Activated CD8-positive, alpha-beta memory T cell treated with anti-CD3 and anti-CD28 coated beads, Interleukin-2, amount 10 ng/mL, durations not matched to agents 7 days and 5 days (primary cell): ENCODE data around the gene TMTC2. TPM values are rescaled to one million over a fixed set of nuclear protein-coding genes. Genes with fewer than 3 reads are reported as not detected.
A peak's percentile ranks its signal among the peaks of the same experiment; 100 is the strongest.

Source experiments
- ATAC-seq: fragments of 150-1000 bp; cut with Tn5 transposase; one replicate; pipeline ENCODE4 v1.10.0; 2021; ENCODE audit warnings: moderate library complexity
- CTCF ChIA-PET: fragments of 350-600 bp; sonication (Branson Sonifier 250); formaldehyde crosslinking; loops from one replicate; lab custom pipeline; 2021; ENCODE audit warnings: antibody characterized with exemption; lab: Charles Lee
- DNase-seq: peaks from one replicate; pipeline ENCODE4 v3.0.0-alpha.2; 2020
- H3K27ac Mint-ChIP-seq: one replicate; pipeline ENCODE4 v1.8.0; 2021; ENCODE audit warnings: mild to moderate bottlenecking, mixed read lengths
- H3K27me3 Mint-ChIP-seq: one replicate; pipeline ENCODE4 v1.8.0; 2021; ENCODE audit warnings: mixed read lengths
- H3K36me3 Mint-ChIP-seq: one replicate; pipeline ENCODE4 v1.8.0; 2021; ENCODE audit warnings: mild to moderate bottlenecking, mixed read lengths
- H3K4me1 Mint-ChIP-seq: one replicate; pipeline ENCODE4 v1.8.0; 2021; ENCODE audit warnings: mixed read lengths
- H3K4me3 Mint-ChIP-seq: one replicate; pipeline ENCODE4 v1.8.0; 2021; ENCODE audit warnings: mild to moderate bottlenecking, moderate library complexity, mixed read lengths
- H3K9me3 Mint-ChIP-seq: one replicate; pipeline ENCODE4 v1.8.0; 2022; ENCODE audit warnings: low read depth, mixed read lengths
- total RNA-seq, 2 experiments: library from RNA; stranded (reverse); gene quantifications; one replicate each; pipeline ENCODE4 v1.2.3, GENCODE V29; 2021

Gene TMTC2
- total RNA-seq, 2 experiments from 2014 or later, result 3.3 to 4.5 TPM

DNA sequence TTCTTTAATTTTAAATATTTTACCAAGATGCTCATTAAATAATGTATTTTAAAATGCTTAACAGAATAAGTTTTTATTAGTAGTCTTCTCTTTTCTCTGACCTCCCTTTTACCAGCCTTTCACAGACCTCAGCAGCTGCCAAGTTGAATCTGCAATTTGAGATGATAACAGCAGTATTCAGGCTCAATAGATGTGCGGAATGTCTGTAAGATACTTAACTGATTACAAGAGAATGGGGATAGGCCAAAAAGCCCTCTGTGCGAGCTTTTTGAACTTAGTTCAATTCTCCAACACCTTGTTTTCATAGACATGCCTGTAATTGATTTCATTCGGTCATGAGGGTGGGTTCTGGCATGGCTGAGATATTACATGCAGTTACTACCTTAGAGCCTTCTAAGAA, 277.2 kb downstream of the TMTC2 start:
- ATAC-seq (no peak), DNase-seq (no peak)
- H3K9me3 Mint-ChIP-seq, result no peaks in the 10 kb centered on the region
- no peak overlapping the region for H3K4me3 Mint-ChIP-seq
- CTCF ChIA-PET, result no interaction called here
- H3K27me3 Mint-ChIP-seq, result no peaks in the 10 kb centered on the region
- H3K27ac Mint-ChIP-seq, result no peak overlapping the region
- H3K4me1 Mint-ChIP-seq, result peaks cover 10% of the 10 kb centered on the region
- no peaks in the 10 kb centered on the region for H3K36me3 Mint-ChIP-seq

DNA sequence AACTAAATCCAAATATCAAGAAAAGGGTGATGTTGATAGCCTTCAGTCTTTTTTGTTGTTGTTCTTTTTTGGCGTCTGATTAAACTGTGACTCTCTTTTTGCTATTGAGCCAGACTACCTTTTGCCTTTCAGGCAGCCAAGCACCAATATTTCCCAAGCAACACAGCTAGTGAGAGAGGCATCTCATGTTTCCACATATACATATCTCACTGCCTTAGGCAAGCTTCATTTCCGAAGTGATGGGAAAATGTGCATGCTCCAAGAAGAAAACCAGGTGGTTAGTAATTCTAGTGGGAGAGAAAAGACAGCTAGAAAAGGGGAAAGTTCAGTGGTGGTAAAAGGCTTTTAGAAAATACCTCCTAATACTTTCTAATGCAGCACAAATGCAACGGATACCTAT, 277.7 kb downstream of the TMTC2 start:
- Mint-ChIP-seq H3K36me3 (no peaks in the 10 kb centered on the region), H3K9me3 (no peaks in the 10 kb centered on the region), H3K27ac (no peak overlapping the region), H3K4me3 (no peak overlapping the region), H3K27me3 (no peaks in the 10 kb centered on the region), H3K4me1 (peaks cover 7% of the 10 kb centered on the region)
- CTCF ChIA-PET, result no interaction called here
- DNase-seq, result no peak
- no peak for ATAC-seq

DNA sequence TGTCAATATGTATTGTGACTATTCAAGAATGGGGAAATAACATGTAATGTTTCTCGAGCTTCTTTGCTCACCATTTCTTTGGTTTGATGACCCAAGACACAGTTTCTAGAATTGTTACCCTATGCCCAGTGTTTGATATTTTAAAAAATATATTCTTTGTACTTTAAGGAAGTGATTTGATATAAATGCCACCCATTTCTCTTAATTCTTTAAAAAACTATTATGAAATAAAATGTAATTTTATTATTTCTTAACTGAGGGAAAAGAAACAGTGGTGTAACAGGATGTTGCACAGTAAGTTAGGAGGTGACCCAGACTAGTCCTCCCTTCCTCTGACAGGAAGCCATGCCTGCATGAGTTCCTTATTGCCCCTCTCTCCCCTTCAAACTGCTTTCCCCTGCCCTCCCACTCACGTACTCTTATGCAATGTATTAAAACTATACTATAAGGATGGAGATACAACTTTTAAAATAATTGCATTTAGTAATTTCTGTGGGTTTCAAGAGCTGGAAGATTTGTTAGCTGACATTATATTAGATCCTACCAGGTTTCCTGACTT, 279.4 kb downstream of the TMTC2 start:
- Mint-ChIP-seq H3K9me3 (no peaks in the 10 kb centered on the region), H3K27ac (no peak overlapping the region)

DNA sequence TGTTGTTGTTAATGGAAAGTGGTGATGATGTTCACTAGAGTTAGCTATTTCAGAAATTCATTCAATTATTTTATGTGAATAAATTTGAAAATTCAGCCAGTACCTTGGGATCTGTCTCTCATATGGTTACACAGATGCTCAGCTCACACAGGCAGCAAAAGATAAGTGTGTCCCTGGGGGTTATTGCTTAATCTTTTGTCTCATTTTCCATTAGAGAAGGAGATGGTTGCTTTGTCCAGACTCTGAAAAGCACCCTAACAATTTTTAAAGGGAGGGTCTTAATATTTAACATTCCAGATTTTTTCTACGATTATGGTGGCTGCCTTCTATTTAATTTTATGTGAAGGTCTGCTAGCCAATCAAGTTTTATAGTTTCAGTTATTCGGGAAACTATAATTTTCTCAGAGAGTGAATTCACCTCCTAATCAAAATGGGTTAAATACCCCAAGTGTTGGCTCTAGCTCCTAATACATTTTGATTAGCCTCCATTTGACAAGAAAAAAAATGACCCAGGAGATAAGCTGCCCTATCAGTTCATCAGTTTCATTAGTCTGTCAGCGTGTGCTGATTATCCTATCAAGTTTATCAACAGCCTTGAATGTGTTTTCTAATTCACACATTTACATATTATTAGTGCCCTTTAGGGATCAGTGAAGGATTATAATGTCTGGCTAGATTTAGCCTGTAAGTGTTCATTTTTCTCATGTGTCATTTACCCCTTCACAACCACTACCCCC, 282.1 kb downstream of the TMTC2 start:
- no peak overlapping the region for H3K27ac Mint-ChIP-seq
- ATAC-seq, result no peak
- H3K9me3 Mint-ChIP-seq, result no peaks in the 10 kb centered on the region
- no peaks in the 10 kb centered on the region for H3K4me1 Mint-ChIP-seq
- no peak overlapping the region for H3K4me3 Mint-ChIP-seq
- no peaks in the 10 kb centered on the region for H3K27me3 Mint-ChIP-seq
- CTCF ChIA-PET, result no interaction called here
- H3K36me3 Mint-ChIP-seq, result peaks cover 3% of the 10 kb centered on the region
- no peak for DNase-seq

More for the DNA sequence above, 279.4 kb downstream of the TMTC2 start:
- no peaks in the 10 kb centered on the region for H3K4me1 Mint-ChIP-seq
- H3K36me3 Mint-ChIP-seq, result peaks cover 3% of the 10 kb centered on the region
- CTCF ChIA-PET, result no interaction called here
- H3K27me3 Mint-ChIP-seq, result no peaks in the 10 kb centered on the region
- DNase-seq (no peak), ATAC-seq (no peak)
- no peak overlapping the region for H3K4me3 Mint-ChIP-seq

DNA sequence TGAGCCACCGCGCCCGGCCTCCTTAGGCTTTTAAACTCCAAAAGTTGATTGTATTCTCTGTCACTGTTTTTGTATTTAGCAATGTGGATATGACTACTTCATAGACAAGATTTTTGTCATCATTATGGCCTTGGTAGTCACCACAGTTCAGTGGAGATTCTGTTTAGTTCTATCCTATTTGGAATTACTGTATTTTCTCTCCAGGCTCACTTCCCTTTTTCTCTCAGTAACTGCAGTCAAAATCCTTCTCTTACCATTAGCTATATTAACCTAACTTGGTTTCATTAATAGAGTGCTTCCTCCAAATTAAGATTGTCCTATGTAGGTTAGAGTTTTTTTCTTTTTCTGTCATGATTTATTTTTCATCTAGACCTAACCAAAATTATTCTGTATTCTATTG, 283.9 kb downstream of the TMTC2 start:
- Mint-ChIP-seq H3K27ac (no peak overlapping the region), H3K4me3 (no peak overlapping the region), H3K36me3 (peaks cover 3% of the 10 kb centered on the region), H3K9me3 (no peaks in the 10 kb centered on the region), H3K4me1 (no peaks in the 10 kb centered on the region), H3K27me3 (no peaks in the 10 kb centered on the region)
- ATAC-seq, result no peak
- no peak for DNase-seq
- CTCF ChIA-PET, result interaction anchor here (0.7 kb wide), 1 partner anchor 37 kb away, joined by 3 read pairs; no protein-coding TSS in a partner anchor

DNA sequence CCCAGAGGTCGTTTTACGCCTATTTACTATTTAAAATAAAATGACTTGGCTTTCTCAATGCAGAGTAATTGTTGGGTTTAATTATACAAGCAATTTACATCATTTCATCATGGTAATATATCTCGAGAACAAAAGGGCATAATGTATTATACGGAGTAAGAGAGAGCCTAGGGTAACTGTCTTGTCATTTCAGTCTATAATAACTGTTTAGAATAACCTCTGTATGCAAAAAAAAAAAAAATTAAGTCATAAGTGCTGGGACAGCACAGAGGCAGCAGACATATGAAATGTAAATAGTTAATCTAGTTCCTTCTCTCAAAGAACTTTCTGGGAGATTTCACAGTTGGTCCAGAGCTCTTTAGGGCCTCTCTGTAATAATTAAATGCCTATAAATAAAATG, 284.9 kb downstream of the TMTC2 start:
- H3K27me3 Mint-ChIP-seq, result no peaks in the 10 kb centered on the region
- no peak for DNase-seq
- H3K4me3 Mint-ChIP-seq, result no peak overlapping the region
- no peak for ATAC-seq
- H3K4me1 Mint-ChIP-seq, result no peaks in the 10 kb centered on the region
- peaks cover 3% of the 10 kb centered on the region for H3K36me3 Mint-ChIP-seq
- no peaks in the 10 kb centered on the region for H3K9me3 Mint-ChIP-seq
- H3K27ac Mint-ChIP-seq, result no peak overlapping the region
- CTCF ChIA-PET, result no interaction called here

DNA sequence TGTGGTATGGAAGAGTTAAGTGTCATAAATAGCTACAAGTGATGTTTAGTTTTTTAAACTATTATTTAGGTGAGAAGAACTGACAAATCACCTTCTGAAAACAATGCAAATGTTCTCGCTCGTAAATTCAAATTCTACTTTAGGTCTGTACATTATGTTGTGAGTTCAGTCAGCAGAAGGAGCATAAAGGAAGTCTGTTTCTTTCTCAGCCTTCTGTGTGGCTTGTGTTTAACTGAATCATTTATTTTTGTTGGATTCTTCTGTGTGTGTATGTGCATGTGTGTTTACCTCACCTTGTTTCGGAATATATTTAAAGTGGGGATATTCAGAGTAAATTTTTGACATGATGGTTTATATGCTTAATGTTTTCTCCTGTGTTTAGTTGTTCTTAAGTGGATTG, 285.9 kb downstream of the TMTC2 start:
- Mint-ChIP-seq H3K4me1 (no peaks in the 10 kb centered on the region), H3K27me3 (no peaks in the 10 kb centered on the region), H3K27ac (no peak overlapping the region), H3K4me3 (no peak overlapping the region), H3K9me3 (no peaks in the 10 kb centered on the region), H3K36me3 (peaks cover 3% of the 10 kb centered on the region)
- ATAC-seq, result no peak
- DNase-seq, result no peak
- CTCF ChIA-PET, result no interaction called here

DNA sequence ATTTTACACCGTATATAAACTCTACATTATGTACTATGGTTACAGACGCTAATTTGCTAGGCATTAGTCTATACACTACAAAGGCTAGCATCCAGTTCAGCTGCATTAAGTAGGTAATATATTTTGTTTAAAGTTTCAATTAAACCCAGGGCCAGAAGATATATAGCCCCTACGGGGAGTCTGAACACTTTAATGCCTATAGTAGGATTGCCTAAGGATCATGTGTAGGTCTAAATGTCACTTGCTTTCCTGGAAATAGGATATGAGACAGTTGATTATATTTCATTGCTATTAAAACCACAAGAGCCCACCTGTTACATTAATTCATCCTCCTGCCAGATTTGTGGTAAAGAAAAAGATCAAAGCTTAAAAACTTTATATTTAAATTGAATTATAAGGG, 286.9 kb downstream of the TMTC2 start:
- H3K36me3 Mint-ChIP-seq, result peaks cover 3% of the 10 kb centered on the region
- CTCF ChIA-PET, result no interaction called here
- ATAC-seq, result no peak
- H3K4me3 Mint-ChIP-seq, result no peak overlapping the region
- H3K9me3 Mint-ChIP-seq, result no peaks in the 10 kb centered on the region
- H3K27ac Mint-ChIP-seq, result no peak overlapping the region
- DNase-seq, result no peak
- H3K27me3 Mint-ChIP-seq, result no peaks in the 10 kb centered on the region
- H3K4me1 Mint-ChIP-seq, result no peaks in the 10 kb centered on the region

DNA sequence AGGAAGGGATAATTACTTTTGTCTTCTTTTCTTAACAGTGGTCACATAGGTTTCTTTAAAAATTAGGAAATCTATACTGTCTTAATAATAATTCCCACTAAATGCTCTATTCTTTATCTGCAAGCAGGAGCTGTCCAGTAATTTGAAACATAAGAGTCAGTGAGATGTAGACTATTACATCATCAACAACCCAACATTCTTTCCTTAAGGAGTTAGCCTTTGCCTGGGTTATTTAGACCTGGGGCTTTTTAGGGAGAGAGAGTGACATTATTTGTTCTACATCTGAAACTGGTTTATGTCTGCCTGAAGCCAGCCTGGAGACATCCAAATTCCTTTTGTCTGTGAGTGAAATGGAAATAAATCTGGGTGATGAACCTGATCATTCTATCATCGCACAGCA, 294.4 kb downstream of the TMTC2 start:
- Mint-ChIP-seq H3K27me3 (no peaks in the 10 kb centered on the region), H3K9me3 (no peaks in the 10 kb centered on the region), H3K36me3 (no peaks in the 10 kb centered on the region), H3K4me3 (no peak overlapping the region), H3K27ac (no peak overlapping the region), H3K4me1 (no peaks in the 10 kb centered on the region)
- ATAC-seq, result no peak
- CTCF ChIA-PET, result no interaction called here
- DNase-seq, result no peak

DNA sequence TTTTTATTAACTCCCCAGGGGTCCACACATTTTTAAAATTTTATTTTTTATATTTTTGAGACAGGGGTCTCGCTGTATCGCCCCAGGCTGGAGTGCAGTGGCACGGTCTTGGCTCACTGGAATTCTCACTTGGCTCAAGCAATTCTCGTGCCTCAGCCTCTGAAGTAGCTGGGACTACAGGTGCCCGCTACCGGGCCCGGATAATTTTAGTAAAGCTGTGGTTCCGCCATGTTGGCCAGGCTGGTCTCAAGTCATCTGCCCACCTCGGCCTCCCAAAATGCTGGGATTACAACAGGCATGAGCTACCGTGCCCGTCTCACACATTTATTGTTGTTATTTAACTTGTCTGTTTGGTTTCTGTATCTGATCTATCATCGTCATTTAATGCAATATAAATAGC, 307.4 kb downstream of the TMTC2 start:
- no peak for DNase-seq
- Mint-ChIP-seq H3K36me3 (no peaks in the 10 kb centered on the region), H3K27ac (no peak overlapping the region), H3K4me3 (no peak overlapping the region), H3K9me3 (no peaks in the 10 kb centered on the region), H3K27me3 (no peaks in the 10 kb centered on the region), H3K4me1 (peaks cover 5% of the 10 kb centered on the region)
- ATAC-seq, result no peak
- CTCF ChIA-PET, result no interaction called here

DNA sequence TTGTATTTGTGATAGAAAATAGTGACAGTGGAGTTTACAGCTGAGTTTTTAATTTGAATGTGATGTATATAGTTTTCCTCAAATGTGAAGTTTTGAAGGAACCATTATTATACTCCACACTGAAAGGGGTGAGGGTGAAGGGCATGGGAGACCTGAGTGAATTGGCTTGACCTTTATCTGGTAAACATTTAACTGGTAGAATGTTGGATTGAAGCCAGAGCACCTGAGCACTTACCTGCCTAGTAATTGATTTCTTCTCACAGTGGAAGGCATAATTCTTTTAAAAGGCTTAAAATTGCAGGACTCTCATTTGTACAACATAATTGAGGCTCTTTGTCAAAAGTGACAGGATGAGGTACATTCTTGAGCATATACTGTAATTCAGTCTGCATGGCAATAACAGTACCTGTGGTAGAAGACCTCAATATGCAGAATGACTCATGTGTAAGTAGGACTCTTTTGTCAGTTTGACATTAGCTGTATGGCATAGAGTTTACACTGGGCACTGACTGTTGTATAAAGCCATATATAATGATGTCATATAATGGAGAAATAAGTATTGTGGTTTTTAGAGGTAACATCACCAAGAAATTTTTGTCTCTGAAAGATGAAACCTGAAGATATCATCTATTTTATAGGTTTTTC, 309.6 kb downstream of the TMTC2 start:
- Mint-ChIP-seq H3K27me3 (no peaks in the 10 kb centered on the region), H3K9me3 (no peaks in the 10 kb centered on the region), H3K4me3 (no peak overlapping the region), H3K4me1 (peaks cover 5% of the 10 kb centered on the region), H3K36me3 (peaks cover 2% of the 10 kb centered on the region), H3K27ac (no peak overlapping the region)
- peak; percentile 96 for ATAC-seq
- CTCF ChIA-PET, result no interaction called here
- no peak for DNase-seq

DNA sequence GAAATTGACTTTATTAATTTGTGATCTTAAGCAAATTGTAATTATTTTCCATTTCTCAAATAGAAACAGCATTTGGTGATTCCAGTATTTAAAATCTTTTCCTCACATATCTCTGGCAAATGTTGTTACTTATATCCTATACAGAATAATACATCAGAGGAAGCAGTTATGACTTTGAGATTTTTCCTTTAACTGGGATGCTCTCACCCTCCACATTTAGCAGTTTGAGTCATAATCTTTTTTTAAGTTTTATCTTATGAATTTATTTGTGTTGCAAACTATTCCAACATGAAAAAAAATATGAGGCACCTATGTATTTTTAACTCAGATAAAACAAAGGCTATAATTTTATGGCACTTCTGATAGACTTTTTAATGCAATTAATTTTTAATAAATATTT, 311.8 kb downstream of the TMTC2 start:
- no peak overlapping the region for H3K27ac Mint-ChIP-seq
- H3K4me3 Mint-ChIP-seq, result no peak overlapping the region
- DNase-seq, result no peak
- H3K27me3 Mint-ChIP-seq, result no peaks in the 10 kb centered on the region
- H3K36me3 Mint-ChIP-seq, result peaks cover 2% of the 10 kb centered on the region
- peaks cover 5% of the 10 kb centered on the region for H3K4me1 Mint-ChIP-seq
- H3K9me3 Mint-ChIP-seq, result no peaks in the 10 kb centered on the region
- CTCF ChIA-PET, result no interaction called here
- ATAC-seq, result no peak

DNA sequence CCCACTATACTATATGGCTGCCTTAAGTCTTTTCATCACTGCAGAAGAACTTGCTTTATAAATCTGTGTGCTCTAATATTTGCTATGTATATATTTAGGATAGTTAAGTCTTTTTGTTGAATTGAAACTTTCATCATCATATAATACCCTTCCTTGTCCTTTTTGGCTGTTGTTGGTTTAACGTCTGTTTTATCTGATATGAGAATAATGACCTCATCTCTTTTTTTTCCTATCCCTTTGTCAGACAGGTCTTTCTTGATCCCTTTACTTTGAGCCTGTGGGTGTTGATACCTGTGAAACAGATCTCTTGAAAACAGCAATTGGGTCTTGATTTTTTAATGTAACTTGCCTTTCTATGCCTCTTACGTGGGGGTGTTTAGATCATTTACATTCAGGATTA, 316.3 kb downstream of the TMTC2 start:
- DNase-seq, result no peak

DNA sequence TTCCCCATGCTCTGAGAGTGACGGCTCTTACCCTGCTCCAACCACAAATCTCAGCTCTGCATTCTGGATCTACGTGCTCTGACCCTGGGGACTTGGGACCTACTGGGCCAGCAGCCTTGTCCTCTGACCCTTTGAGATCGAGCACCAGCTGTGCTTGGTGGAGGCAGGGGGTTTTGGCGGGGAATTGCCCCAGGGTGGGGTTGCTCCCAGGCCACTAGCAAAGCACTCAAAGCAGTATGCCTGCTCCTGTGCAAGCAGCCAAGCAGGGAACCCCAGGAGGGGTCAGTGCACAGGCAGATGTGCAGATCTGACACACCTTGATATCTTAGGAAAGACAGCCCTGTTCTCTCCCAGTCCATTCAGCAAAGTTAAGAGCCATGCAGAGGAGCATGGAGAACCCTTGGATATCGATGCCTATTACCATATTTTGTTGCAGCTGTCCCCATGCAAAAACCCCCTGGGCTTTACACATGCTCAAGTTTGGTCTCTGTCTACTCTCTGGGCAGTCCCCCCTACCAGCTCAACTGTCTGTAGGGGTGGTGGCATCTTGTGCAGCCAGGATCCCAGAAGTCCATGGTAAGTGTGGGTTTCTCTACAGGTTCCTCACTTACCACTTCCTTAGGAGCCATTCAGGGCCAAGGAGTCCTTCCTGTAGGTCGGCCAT, 319.0 kb downstream of the TMTC2 start:
- DNase-seq (no peak), ATAC-seq (no peak)
- H3K27me3 Mint-ChIP-seq, result no peaks in the 10 kb centered on the region
- H3K4me1 Mint-ChIP-seq, result no peaks in the 10 kb centered on the region
- no peak overlapping the region for H3K4me3 Mint-ChIP-seq
- H3K36me3 Mint-ChIP-seq, result peaks cover 7% of the 10 kb centered on the region
- CTCF ChIA-PET, result no interaction called here
- no peak overlapping the region for H3K27ac Mint-ChIP-seq
- peaks cover 14% of the 10 kb centered on the region for H3K9me3 Mint-ChIP-seq

More for the DNA sequence above, 316.3 kb downstream of the TMTC2 start:
- H3K36me3 Mint-ChIP-seq, result peaks cover 3% of the 10 kb centered on the region
- H3K9me3 Mint-ChIP-seq, result peaks cover 2% of the 10 kb centered on the region
- H3K27ac Mint-ChIP-seq, result no peak overlapping the region
- H3K27me3 Mint-ChIP-seq, result no peaks in the 10 kb centered on the region
- CTCF ChIA-PET, result no interaction called here
- H3K4me1 Mint-ChIP-seq, result no peaks in the 10 kb centered on the region
- ATAC-seq, result no peak
- H3K4me3 Mint-ChIP-seq, result no peak overlapping the region
